Psoas muscle (tissue), 8 donors: Measurements from ENCODE around the gene KCND3. TPM values are rescaled to one million over a fixed set of nuclear protein-coding genes. Genes with fewer than 3 reads are reported as not detected.

Experiments used
- ATAC-seq, 4 donors: fragments of 200-7000 bp; cut with Tn5 transposase; one replicate each; pipeline ENCODE4 v1.9.1; 2020; ENCODE audit warnings: moderate library complexity in 3 of 4, mild to moderate bottlenecking in 2 of 4
- DNase-seq, 2 donors: peaks; one replicate each; pipeline ENCODE4 v3.0.0-alpha.2; 2020
- H3K27ac ChIP-seq: fragments of 200-600 bp; one replicate; pipeline ENCODE4 v1.8.0; 2022
- H3K27me3 ChIP-seq, 3 donors: fragments of 200-600 bp in 1 of 3; one replicate each; pipeline versions ENCODE4 v1.6.1 to v1.8.0; 2013 to 2022; ENCODE audit warnings: low read length in 2 of 3, mild to moderate bottlenecking in 2 of 3, moderate library complexity in 1 of 3; ENCODE audit not compliant: insufficient read depth in 3 of 3
- H3K36me3 ChIP-seq, 2 donors: fragments of 200-600 bp in 1 of 2; one replicate each; pipeline versions ENCODE4 v1.6.1 to v1.8.0; 2013 to 2022; ENCODE audit warnings: low read depth in 1 of 2, mild to moderate bottlenecking in 1 of 2, moderate library complexity in 1 of 2; ENCODE audit not compliant: insufficient read depth in 1 of 2
- H3K4me1 ChIP-seq: fragments of 200-600 bp; one replicate; pipeline ENCODE4 v1.8.0; 2022
- H3K4me3 ChIP-seq: fragments of 200-600 bp; one replicate; pipeline ENCODE4 v1.8.0; 2022; ENCODE audit warnings: mild to moderate bottlenecking
- H3K9me3 ChIP-seq: fragments of 200-600 bp; one replicate; pipeline ENCODE4 v1.8.0; 2022
- WGBS, 3 donors: extraction: QIAGEN DNeasy Blood & Tissue Kit; methylation state at CpG; one replicate each; pipeline versions ENCODE4 v1.1.6 to v1.1.7; 2013; 5-methylcytosine and 5-hydroxymethylcytosine counted together
- intact Hi-C, 2 donors: fragments of 100-400 bp; cut with DNase I; formaldehyde crosslinking; loops; one replicate each; pipeline versions ENCODE4 v1.11.0 to v1.14.2; 2022
- polyA plus RNA-seq, 3 donors: library from polyadenylated mRNA; stranded (reverse); fragments of 200-250 nt; gene quantifications; one replicate each; pipeline ENCODE4 v1.2.3, GENCODE V29; 2013
- total RNA-seq, 4 donors: library from RNA; stranded (reverse); fragmentation: NEBNext Ultra II Directional in 2 of 4; extraction: Animal tissue kit (Norgen Biotek cat#: 25700) in 2 of 4; gene quantifications; one replicate each; pipeline versions ENCODE4 v1.2.1 to v1.2.4, GENCODE V29; 2021 to 2023
- TF ChIP-seq, protein P1 (sequence below): fragments of 200-600 bp; IDR thresholded peaks from one replicate; pipeline ENCODE4 v1.8.0; 2022; ENCODE audit warnings: antibody characterized with exemption
- donor health status: healthy with polysubstance abuse.
- donor health status: DM: no; HTN: no; CAD: no; lungs with moderate emphysema.
- donor health status: Bipolar disorder and iron deficiency.
- donor health status: healthy.
- donor health status: DM: yes; HTN: yes; CAD: no.
- donor health status: DM: no; HTN: no; CAD: no.
- donor health status: DM: no; HTN: no; CAD: no.
- donor health status: DM: yes; HTN: yes; CAD: no.

Gene KCND3
- total and polyA plus RNA-seq, 7 donors, result 0.53 to 4.1 (median 1.3) TPM

DNA sequence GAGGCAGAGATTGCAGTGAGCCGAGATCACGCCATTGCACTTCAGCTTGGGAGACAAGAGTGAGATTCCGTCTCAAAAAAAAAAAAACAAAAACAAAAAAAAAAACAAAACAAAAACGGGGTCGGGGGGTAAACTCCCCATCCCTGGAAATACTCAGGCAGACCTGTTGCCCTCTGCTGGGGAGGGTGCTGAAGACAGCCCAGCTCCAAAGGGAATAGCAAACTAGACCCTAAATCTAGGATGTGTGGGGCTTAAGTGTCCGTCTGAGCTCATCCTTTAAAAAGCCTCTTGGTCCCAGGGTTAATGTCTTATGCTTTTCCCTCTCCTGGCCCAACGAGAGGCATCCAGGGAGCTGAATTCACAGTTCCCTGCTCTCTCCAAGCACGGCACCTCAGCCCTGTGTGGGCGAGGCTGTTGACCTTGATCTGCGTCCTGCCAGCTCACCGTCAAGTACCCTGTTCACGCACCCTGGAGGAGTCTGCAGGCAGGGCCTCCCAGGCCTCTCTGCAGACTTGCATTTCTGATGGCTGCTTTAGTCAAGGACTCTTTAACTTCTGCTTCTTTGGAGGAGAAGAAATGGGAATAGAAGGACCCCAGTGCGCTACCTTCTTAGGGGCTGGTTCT, 22.3 kb downstream of the KCND3 start:
- DNase-seq, result no peak
- intact Hi-C loops, result no loop called here
- peaks cover 22% of the 10 kb centered on the region for H3K4me1 ChIP-seq
- ATAC-seq, result no peak
- TF ChIP-seq, protein P1, sequence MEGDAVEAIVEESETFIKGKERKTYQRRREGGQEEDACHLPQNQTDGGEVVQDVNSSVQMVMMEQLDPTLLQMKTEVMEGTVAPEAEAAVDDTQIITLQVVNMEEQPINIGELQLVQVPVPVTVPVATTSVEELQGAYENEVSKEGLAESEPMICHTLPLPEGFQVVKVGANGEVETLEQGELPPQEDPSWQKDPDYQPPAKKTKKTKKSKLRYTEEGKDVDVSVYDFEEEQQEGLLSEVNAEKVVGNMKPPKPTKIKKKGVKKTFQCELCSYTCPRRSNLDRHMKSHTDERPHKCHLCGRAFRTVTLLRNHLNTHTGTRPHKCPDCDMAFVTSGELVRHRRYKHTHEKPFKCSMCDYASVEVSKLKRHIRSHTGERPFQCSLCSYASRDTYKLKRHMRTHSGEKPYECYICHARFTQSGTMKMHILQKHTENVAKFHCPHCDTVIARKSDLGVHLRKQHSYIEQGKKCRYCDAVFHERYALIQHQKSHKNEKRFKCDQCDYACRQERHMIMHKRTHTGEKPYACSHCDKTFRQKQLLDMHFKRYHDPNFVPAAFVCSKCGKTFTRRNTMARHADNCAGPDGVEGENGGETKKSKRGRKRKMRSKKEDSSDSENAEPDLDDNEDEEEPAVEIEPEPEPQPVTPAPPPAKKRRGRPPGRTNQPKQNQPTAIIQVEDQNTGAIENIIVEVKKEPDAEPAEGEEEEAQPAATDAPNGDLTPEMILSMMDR, result no peak
- H3K36me3 ChIP-seq, result no peaks in the 10 kb centered on the region
- peaks cover 0 to 3% (median 0%) of the 10 kb centered on the region in 3 donors for H3K27me3 ChIP-seq
- no peak overlapping the region for H3K4me3 ChIP-seq
- H3K27ac ChIP-seq, result no peak overlapping the region
- 77 to 81% (median 78%) methylated on average over 13 of the region's 13 CpGs for WGBS, 3 donors
- no peaks in the 10 kb centered on the region for H3K9me3 ChIP-seq

DNA sequence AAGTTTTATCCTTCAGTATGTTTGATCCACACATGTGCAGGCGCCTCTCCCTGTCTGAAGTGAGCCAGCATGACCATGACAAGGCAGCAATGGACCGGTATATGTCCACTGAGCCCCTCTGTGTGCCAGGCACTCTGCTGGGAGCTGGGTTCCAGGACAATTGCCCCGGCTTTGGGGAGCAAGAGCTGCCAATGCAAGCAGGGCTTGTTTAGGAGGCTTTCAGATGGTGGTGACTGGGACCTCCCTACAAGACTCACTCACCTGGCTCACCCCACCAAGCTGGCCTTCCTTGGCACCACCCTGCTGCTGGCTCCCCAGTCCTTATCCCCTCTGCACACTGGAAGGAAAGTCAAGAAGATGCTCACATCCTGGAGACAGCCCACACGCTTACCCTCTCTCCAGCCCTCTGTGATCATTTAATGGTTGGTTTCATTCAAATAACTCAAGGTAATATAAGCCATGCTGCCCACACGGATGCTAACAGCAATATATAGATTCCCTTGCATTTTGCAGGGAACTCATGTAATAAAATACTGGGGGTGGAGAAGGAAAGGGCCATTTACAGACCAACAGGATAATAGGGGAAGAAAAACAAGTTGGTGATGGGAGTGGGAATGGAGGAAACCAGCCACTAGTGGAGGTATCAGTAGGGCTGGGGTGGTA, 23.6 kb downstream of the KCND3 start:
- 80 to 81% (median 80%) methylated on average over 5 of the region's 5 CpGs for WGBS, 3 donors
- TF ChIP-seq, protein P1, result no peak
- no peak for ATAC-seq

DNA sequence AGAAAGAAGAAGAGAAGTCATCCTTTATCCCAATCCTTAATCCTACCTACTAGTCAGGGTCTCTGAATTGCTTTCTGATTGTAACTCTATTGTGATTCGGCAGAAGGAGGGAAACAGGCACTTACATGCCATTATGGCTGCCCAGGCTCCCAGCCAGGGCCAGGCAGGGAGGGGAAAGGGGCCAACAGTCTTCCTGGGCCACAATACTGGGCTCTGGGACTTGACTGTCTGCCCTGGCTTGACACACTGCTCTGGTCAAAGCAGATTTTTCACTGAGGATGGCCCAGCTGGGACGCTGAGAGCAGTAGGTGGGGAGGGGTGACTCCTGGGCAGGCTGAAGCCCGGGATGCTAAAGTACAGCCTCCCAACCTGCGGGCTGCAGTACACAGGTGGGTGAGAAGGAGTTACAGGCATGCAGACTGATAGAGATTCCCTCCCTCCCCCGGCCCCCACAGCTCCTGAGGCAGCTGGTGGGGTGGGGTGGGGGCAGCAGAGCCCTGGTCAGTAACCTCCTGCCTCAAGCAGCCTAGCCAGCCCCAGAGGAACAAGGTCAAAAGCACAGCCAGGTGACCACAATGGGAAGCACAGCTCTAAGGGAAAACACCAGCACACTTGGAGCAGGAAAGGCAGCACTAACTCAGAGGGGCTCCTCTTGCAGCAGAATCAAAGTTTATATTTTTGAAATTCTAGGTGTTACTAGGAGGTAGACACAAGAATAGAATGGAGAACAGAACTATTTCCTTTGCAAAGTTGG, 25.3 kb downstream of the KCND3 start:
- Histone ChIP-seq H3K27ac (no peak overlapping the region), H3K4me3 (no peak overlapping the region), H3K9me3 (no peaks in the 10 kb centered on the region), H3K36me3 (no peaks in the 10 kb centered on the region), H3K27me3 (no peaks in the 10 kb centered on the region), H3K4me1 (peaks cover 21% of the 10 kb centered on the region)
- ATAC-seq (no peak), DNase-seq (no peak)
- intact Hi-C loops, result no loop called here
- WGBS, 3 donors, result 14 to 30% (median 21%) methylated on average over 4 to 5 of the region's 5 CpGs
- TF ChIP-seq, protein P1, result no peak

More for the DNA sequence above, 23.6 kb downstream of the KCND3 start:
- Histone ChIP-seq H3K4me1 (peaks cover 27% of the 10 kb centered on the region), H3K4me3 (no peak overlapping the region), H3K36me3 (no peaks in the 10 kb centered on the region), H3K27ac (no peak overlapping the region), H3K9me3 (no peaks in the 10 kb centered on the region), H3K27me3 (no peaks in the 10 kb centered on the region)
- intact Hi-C loops, result no loop called here
- no peak for DNase-seq

DNA sequence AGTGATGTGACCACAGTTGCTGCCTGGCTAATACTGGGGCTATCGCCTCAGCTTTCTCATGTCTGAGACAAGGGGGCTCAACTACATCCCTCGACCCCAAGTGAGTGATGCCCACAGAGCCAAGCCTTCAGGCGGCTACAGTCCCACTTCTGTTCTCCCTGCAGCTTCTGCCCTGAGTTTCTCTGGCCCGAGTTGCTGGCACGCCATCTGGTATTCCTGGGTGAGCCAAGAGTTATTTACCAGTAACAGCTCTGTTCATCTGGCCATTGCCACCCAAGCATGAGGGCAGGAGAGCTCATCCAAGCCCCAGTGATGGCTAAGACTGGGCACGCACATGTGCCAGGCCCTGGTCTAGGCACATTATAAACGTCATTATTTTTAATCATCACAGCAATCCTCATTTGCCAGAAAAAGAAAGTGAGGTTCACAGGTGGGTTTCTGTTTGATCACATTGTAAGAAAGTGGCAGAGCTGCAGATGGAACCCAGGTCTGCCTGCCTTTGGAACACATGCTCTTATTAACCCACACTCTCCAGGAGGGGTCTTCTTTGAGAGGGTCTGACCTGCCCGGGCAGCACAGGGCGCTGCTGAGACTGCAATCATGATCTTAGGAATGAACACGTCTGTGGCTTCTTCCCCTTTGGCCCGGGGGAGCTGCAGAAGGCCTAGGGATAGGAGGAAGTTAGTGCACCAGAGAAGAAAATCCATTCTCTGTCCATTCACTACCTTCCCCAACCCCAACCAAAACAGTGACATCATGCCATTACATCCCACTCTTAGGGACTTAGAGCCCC, 27.5 kb downstream of the KCND3 start:
- intact Hi-C loops, result no loop called here
- 41 to 50% (median 48%) methylated on average over 11 of the region's 11 CpGs for WGBS, 3 donors
- Histone ChIP-seq H3K4me1 (peaks cover 25% of the 10 kb centered on the region), H3K27ac (no peak overlapping the region), H3K27me3 (no peaks in the 10 kb centered on the region), H3K4me3 (no peak overlapping the region), H3K9me3 (no peaks in the 10 kb centered on the region), H3K36me3 (no peaks in the 10 kb centered on the region)
- TF ChIP-seq, protein P1, result no peak
- peak; percentile 46 to 75 (median 60) for ATAC-seq
- DNase-seq, result no peak
